ENCODE measurements around the gene CCNY. TPM values are rescaled to one million over a fixed set of nuclear protein-coding genes. Genes with fewer than 3 reads are reported as not detected.

The CCNY gene
- total RNA-seq, 1 donor from 2014 or later = 41.3 TPM

- TF ChIP-seq CTCF (IDR thresholded peaks at IDR 0.05; ENCODE audit: insufficient read depth, low read length, poor library complexity, severe bottlenecking) = no peak
- Histone ChIP-seq H3K4me3 (ENCODE audit: low read depth, low read length) (no peak overlapping the region), H3K36me3 (ENCODE audit: control insufficient read depth, insufficient read depth, low read length) (no peaks in the 10 kb centered on the region), H3K27me3 (ENCODE audit: control insufficient read depth, insufficient read depth, low read length) (peaks cover 2% of the 10 kb centered on the region)
- no peak for DNase-seq (ENCODE audit: low read depth)
Measured at GRCh38 chr10:35579116-35579515, 242.8 kb downstream of the CCNY start.

GRCh38 chr10:35579726-35580422 lies 243.6 kb downstream of the CCNY start:
- no peaks in the 10 kb centered on the region for H3K36me3 ChIP-seq (ENCODE audit: control insufficient read depth, insufficient read depth, low read length)
- no peak for TF ChIP-seq CTCF (IDR thresholded peaks at IDR 0.05; ENCODE audit: insufficient read depth, low read length, poor library complexity, severe bottlenecking)
- H3K27me3 ChIP-seq (ENCODE audit: control insufficient read depth, insufficient read depth, low read length) = peaks cover 2% of the 10 kb centered on the region
- no peak overlapping the region for H3K4me3 ChIP-seq (ENCODE audit: low read depth, low read length)
- no peak for DNase-seq (ENCODE audit: low read depth)

- Histone ChIP-seq H3K36me3 (ENCODE audit: control insufficient read depth, insufficient read depth, low read length) (no peaks in the 10 kb centered on the region), H3K27me3 (ENCODE audit: control insufficient read depth, insufficient read depth, low read length) (peaks cover 2% of the 10 kb centered on the region), H3K4me3 (ENCODE audit: low read depth, low read length) (no peak overlapping the region)
- DNase-seq (ENCODE audit: low read depth) = no peak
- no peak for TF ChIP-seq CTCF (IDR thresholded peaks at IDR 0.05; ENCODE audit: insufficient read depth, low read length, poor library complexity, severe bottlenecking)
Measured at GRCh38 chr10:35580423-35580770, 244.1 kb downstream of the CCNY start.

- no peaks in the 10 kb centered on the region for H3K36me3 ChIP-seq (ENCODE audit: control insufficient read depth, insufficient read depth, low read length)
- H3K4me3 ChIP-seq (ENCODE audit: low read depth, low read length) = no peak overlapping the region
- TF ChIP-seq CTCF (IDR thresholded peaks at IDR 0.05; ENCODE audit: insufficient read depth, low read length, poor library complexity, severe bottlenecking) = no peak
- DNase-seq (ENCODE audit: low read depth) = no peak
- H3K27me3 ChIP-seq (ENCODE audit: control insufficient read depth, insufficient read depth, low read length) = peaks cover 6% of the 10 kb centered on the region
Measured at GRCh38 chr10:35581655-35582054, 245.3 kb downstream of the CCNY start.

- peaks cover 4% of the 10 kb centered on the region for H3K27me3 ChIP-seq (ENCODE audit: control insufficient read depth, insufficient read depth, low read length)
- DNase-seq (ENCODE audit: low read depth) = no peak
- no peak overlapping the region for H3K4me3 ChIP-seq (ENCODE audit: low read depth, low read length)
- no peaks in the 10 kb centered on the region for H3K36me3 ChIP-seq (ENCODE audit: control insufficient read depth, insufficient read depth, low read length)
- TF ChIP-seq CTCF (IDR thresholded peaks at IDR 0.05; ENCODE audit: insufficient read depth, low read length, poor library complexity, severe bottlenecking) = no peak
Measured at GRCh38 chr10:35584946-35585345, 248.6 kb downstream of the CCNY start.

- TF ChIP-seq CTCF (IDR thresholded peaks at IDR 0.05; ENCODE audit: insufficient read depth, low read length, poor library complexity, severe bottlenecking) = no peak
- DNase-seq (ENCODE audit: low read depth) = no peak
- H3K27me3 ChIP-seq (ENCODE audit: control insufficient read depth, insufficient read depth, low read length) = peaks cover 4% of the 10 kb centered on the region
- no peaks in the 10 kb centered on the region for H3K36me3 ChIP-seq (ENCODE audit: control insufficient read depth, insufficient read depth, low read length)
- H3K4me3 ChIP-seq (ENCODE audit: low read depth, low read length) = no peak overlapping the region
Measured at GRCh38 chr10:35585356-35585755, 249.0 kb downstream of the CCNY start.

Data from kidney epithelial cell (primary cell).